ENCODE measurements around the gene ERBIN. TPM values are rescaled to one million over a fixed set of nuclear protein-coding genes. Genes with fewer than 3 reads are reported as not detected.

ERBIN gene
- total and polyA plus RNA-seq, 7 donors, result 31.9 to 101 (median 64.9) TPM

DNA sequence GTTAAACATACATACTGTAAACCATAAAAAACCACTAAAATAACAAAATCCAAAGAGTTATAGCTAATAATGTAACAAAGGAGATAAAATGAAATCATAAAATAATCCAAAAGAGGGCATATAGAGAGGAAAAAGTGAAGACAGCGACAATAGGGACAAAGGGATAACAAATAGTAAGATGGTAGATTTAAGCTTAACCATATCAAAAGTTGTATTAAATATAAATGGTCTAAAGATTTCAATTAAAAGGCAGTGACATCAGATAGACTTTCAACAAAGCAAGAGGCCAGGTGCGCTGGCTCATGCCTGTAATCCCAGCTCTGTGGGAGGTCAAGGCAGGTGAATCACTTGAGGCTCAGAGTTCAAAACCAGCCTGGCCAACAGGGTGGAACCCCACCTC lies 163.0 kb downstream of the ERBIN start:
- no peak for TF ChIP-seq POLR2A (IDR thresholded peaks at IDR 0.05)
- no peak for TF ChIP-seq POLR2AphosphoS5 (IDR thresholded peaks at IDR 0.05)

GRCh38 chr5:66100851-66101250 lies 174.5 kb downstream of the ERBIN start:
- no peak overlapping the region for H3K27ac ChIP-seq
- WGBS, 2 donors, result 98 to 99% methylated on average over 2 of the region's 2 CpGs
- H3K4me1 ChIP-seq, result no peaks in the 10 kb centered on the region
- H3K4me3 ChIP-seq, result no peak overlapping the region
- no peak for DNase-seq
- no peak for TF ChIP-seq POLR2AphosphoS5 (IDR thresholded peaks at IDR 0.05)
- TF ChIP-seq, protein P1, sequence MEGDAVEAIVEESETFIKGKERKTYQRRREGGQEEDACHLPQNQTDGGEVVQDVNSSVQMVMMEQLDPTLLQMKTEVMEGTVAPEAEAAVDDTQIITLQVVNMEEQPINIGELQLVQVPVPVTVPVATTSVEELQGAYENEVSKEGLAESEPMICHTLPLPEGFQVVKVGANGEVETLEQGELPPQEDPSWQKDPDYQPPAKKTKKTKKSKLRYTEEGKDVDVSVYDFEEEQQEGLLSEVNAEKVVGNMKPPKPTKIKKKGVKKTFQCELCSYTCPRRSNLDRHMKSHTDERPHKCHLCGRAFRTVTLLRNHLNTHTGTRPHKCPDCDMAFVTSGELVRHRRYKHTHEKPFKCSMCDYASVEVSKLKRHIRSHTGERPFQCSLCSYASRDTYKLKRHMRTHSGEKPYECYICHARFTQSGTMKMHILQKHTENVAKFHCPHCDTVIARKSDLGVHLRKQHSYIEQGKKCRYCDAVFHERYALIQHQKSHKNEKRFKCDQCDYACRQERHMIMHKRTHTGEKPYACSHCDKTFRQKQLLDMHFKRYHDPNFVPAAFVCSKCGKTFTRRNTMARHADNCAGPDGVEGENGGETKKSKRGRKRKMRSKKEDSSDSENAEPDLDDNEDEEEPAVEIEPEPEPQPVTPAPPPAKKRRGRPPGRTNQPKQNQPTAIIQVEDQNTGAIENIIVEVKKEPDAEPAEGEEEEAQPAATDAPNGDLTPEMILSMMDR (IDR thresholded peaks at IDR 0.05), result no peak
- TF ChIP-seq POLR2A (IDR thresholded peaks at IDR 0.05), result no peak
- TF ChIP-seq EP300 (IDR thresholded peaks at IDR 0.05), result no peak
- no peaks in the 10 kb centered on the region for H3K27me3 ChIP-seq
- no peaks in the 10 kb centered on the region for H3K36me3 ChIP-seq
- intact Hi-C loops (cut with DNase I), result no loop called here
- peaks cover 8 to 17% (median 9%) of the 10 kb centered on the region in 4 donors for H3K9me3 ChIP-seq

More for the DNA sequence above, 163.0 kb downstream of the ERBIN start:
- no peaks in the 10 kb centered on the region for H3K27me3 ChIP-seq
- H3K4me1 ChIP-seq, result no peaks in the 10 kb centered on the region
- peaks cover 0 to 7% (median 1%) of the 10 kb centered on the region in 4 donors for H3K36me3 ChIP-seq
- no peak overlapping the region for H3K4me3 ChIP-seq
- intact Hi-C loops (cut with DNase I), result no loop called here
- no peak for DNase-seq
- no peak overlapping the region for H3K27ac ChIP-seq
- peaks cover 0 to 5% (median 2%) of the 10 kb centered on the region in 4 donors for H3K9me3 ChIP-seq
- whole genome bisulfite sequencing, 2 donors, result 96% methylated on average over 2 of the region's 2 CpGs

GRCh38 chr5:66113160-66113559 lies 186.8 kb downstream of the ERBIN start:
- TF ChIP-seq POLR2AphosphoS5 (IDR thresholded peaks at IDR 0.05) (no peak), EP300 (IDR thresholded peaks at IDR 0.05) (no peak), POLR2A (IDR thresholded peaks at IDR 0.05) (no peak)
- TF ChIP-seq, protein P1 (IDR thresholded peaks at IDR 0.05), result no peak
- Histone ChIP-seq H3K27me3 (no peaks in the 10 kb centered on the region), H3K9me3 (peaks cover 0 to 11% (median 4%) of the 10 kb centered on the region in 4 donors), H3K36me3 (no peaks in the 10 kb centered on the region), H3K27ac (no peak overlapping the region), H3K4me3 (no peak overlapping the region), H3K4me1 (no peaks in the 10 kb centered on the region)
- intact Hi-C loops (cut with DNase I), result no loop called here
- DNase-seq, result no peak
- 83 to 94% methylated on average over 2 of the region's 2 CpGs for WGBS, 2 donors

DNA sequence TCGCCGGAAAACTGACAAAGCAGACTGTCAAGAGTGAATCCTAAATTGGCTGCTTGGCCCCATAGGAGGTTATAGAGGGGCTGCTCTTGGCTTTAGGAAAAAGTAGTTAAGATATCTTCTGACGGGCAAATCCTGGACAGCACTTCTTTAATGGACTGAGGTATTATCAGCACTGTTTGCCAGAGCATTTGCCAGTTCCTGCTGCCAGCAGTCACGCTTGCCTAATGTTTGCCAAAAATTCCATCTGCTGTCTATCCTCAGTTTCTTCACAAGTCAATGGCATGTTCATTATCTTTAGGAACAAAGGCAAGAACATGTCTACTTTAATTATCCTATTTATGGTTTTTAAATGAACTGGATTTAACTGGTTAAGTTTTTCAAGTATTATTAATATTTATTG lies 191.9 kb downstream of the ERBIN start:
- H3K4me3 ChIP-seq, result no peak overlapping the region
- no peak for DNase-seq
- H3K36me3 ChIP-seq, result no peaks in the 10 kb centered on the region
- H3K27ac ChIP-seq, result no peak overlapping the region
- H3K27me3 ChIP-seq, result no peaks in the 10 kb centered on the region
- TF ChIP-seq, protein P1 (IDR thresholded peaks at IDR 0.05), result no peak
- TF ChIP-seq POLR2AphosphoS5 (IDR thresholded peaks at IDR 0.05), result no peak
- intact Hi-C loops (cut with DNase I), result no loop called here
- no peaks in the 10 kb centered on the region for H3K9me3 ChIP-seq
- 84 to 91% methylated on average over 4 of the region's 4 CpGs for WGBS, 2 donors
- no peaks in the 10 kb centered on the region for H3K4me1 ChIP-seq

DNA sequence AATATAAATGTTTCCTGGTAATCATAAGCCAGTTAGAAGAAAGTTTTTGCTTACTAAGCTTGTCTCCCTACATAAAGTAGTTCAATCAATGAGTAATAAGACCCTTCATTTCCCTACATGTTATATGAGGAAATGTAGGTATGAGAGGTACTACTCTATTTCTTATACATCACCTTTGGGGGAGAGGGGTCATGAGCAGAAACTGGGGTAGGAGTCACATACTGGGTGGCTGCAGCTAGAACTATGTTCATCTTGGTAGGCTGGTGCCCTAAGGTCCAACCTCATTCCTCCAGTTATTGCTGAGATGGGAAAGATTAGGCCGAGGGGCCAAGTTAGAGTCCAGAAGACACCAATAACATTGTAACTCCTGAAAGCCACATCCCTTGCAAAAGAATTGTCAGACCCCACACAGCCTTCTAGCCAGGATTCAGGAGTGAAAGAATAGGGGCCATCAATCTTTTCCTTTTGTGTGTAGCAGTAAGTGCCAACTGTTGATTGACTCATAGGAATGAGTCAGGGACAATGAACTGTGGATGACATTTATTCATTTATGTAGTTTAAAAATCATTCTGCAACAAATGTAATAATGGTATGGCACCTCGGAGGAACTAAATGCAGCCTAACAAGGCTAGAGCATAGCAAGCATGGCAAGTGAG lies 196.1 kb downstream of the ERBIN start:
- no peaks in the 10 kb centered on the region for H3K9me3 ChIP-seq
- intact Hi-C loops (cut with DNase I), result no loop called here
- no peaks in the 10 kb centered on the region for H3K4me1 ChIP-seq
- H3K27me3 ChIP-seq, result no peaks in the 10 kb centered on the region
- H3K36me3 ChIP-seq, result no peaks in the 10 kb centered on the region
- no peak overlapping the region for H3K4me3 ChIP-seq
- TF ChIP-seq, protein P1 (IDR thresholded peaks at IDR 0.05), result no peak
- TF ChIP-seq EP300 (IDR thresholded peaks at IDR 0.05), result no peak
- no peak for TF ChIP-seq POLR2A (IDR thresholded peaks at IDR 0.05)
- TF ChIP-seq POLR2AphosphoS5 (IDR thresholded peaks at IDR 0.05), result no peak
- H3K27ac ChIP-seq, result no peak overlapping the region
- no peak for DNase-seq
- 90 to 96% methylated on average over 2 of the region's 2 CpGs for WGBS, 2 donors
